HepG2 (cell line): ENCODE results near the gene BROX. TPM values are rescaled to one million over a fixed set of nuclear protein-coding genes. Genes with fewer than 3 reads are reported as not detected.

Experiments
- ADNP ChIP-seq: sonication (generic); formaldehyde crosslinking; IDR thresholded peaks from 2 replicates; pipeline ENCODE4 v1.4.0; 2020; ENCODE audit warnings: missing genetic modification reagents
- AHR ChIP-seq: IDR thresholded peaks from 2 replicates; pipeline ENCODE4 v1.6.1; 2018; ENCODE audit warnings: missing genetic modification reagents, missing compliant biosample characterization
- BHLHE40 ChIP-seq: IDR thresholded peaks from 2 replicates; pipeline ENCODE4 v1.6.1; 2011; ENCODE audit warnings: low read length, improper control_type of control experiment
- ELF4 ChIP-seq: sonication (generic); formaldehyde crosslinking; IDR thresholded peaks from 2 replicates; pipeline ENCODE4 v1.5.0; 2020; ENCODE audit warnings: missing genetic modification reagents, mild to moderate bottlenecking, moderate library complexity, borderline replicate concordance
- ETV5 ChIP-seq: IDR thresholded peaks from 2 replicates; pipeline ENCODE4 v1.6.1; 2018; ENCODE audit warnings: missing biosample characterization, missing genetic modification reagents, inconsistent platforms, borderline replicate concordance
- MED1 ChIP-seq: sonication (generic); formaldehyde crosslinking; IDR thresholded peaks from 2 replicates; pipeline ENCODE4 v1.4.0; 2020; ENCODE audit warnings: missing genetic modification reagents
- ZNF251 ChIP-seq: sonication (generic); formaldehyde crosslinking; IDR thresholded peaks from 2 replicates; pipeline ENCODE4 v1.9.0; 2021; ENCODE audit warnings: mild to moderate bottlenecking, missing genetic modification reagents
- ZNF460 ChIP-seq: sonication (generic); formaldehyde crosslinking; IDR thresholded peaks from 2 replicates; pipeline ENCODE4 v1.5.1; 2020; ENCODE audit warnings: missing genetic modification reagents, mild to moderate bottlenecking, borderline replicate concordance
- ZNF570 ChIP-seq: sonication (generic); formaldehyde crosslinking; IDR thresholded peaks from 2 replicates; pipeline ENCODE4 v1.4.0; 2020; ENCODE audit warnings: mild to moderate bottlenecking, missing genetic modification reagents, borderline replicate concordance
- ZNF737 ChIP-seq: sonication (generic); formaldehyde crosslinking; IDR thresholded peaks from 2 replicates; pipeline ENCODE4 v1.5.0; 2020; ENCODE audit warnings: missing genetic modification reagents, mild to moderate bottlenecking, borderline replicate concordance
- ZNF781 ChIP-seq: sonication (generic); formaldehyde crosslinking; IDR thresholded peaks from 2 replicates; pipeline ENCODE4 v1.5.1; 2020; ENCODE audit warnings: borderline replicate concordance, mild to moderate bottlenecking, missing genetic modification reagents; ENCODE audit errors: not compliant biosample characterization
- ZSCAN30 ChIP-seq: sonication (generic); formaldehyde crosslinking; IDR thresholded peaks from 2 replicates; pipeline ENCODE4 v1.5.0; 2020; ENCODE audit warnings: mild to moderate bottlenecking, missing genetic modification reagents
- polyA plus RNA-seq, 8 experiments: library from polyadenylated mRNA; depleted of rRNA in 3 of 8; stranded (reverse) in 7 of 8; unstranded in 1 of 8; fragments of >200 nt; fragmentation: Illumina TruSeq in 4 of 8; extraction: Trizol in 4 of 8; gene quantifications; 2 replicates each; pipeline versions ENCODE4 v1.2.1 to v1.2.3, GENCODE V29; 2011 to 2016; ENCODE audit warnings: low read depth in 4 of 8, missing spikeins in 1 of 8, mixed read lengths in 1 of 8; ENCODE audit not compliant: insufficient read depth in 1 of 8
- total RNA-seq, 5 experiments: library from RNA; depleted of rRNA; stranded (reverse); fragments of >200 nt; fragmentation: Illumina TruSeq; extraction: Trizol; gene quantifications; 2 replicates each; pipeline ENCODE4 v1.2.3, GENCODE V29; 2016; ENCODE audit warnings: low read depth in 1 of 5
- TF ChIP-seq, protein P1 (sequence below): sonication (generic); formaldehyde crosslinking; IDR thresholded peaks from 2 replicates; pipeline ENCODE4 v1.5.0; 2020; ENCODE audit warnings: mild to moderate bottlenecking, missing genetic modification reagents, borderline replicate concordance
- TF ChIP-seq, protein P2 (sequence below): sonication (generic); formaldehyde crosslinking; IDR thresholded peaks from 2 replicates; pipeline ENCODE4 v1.4.0; 2020; ENCODE audit warnings: missing genetic modification reagents, borderline replicate concordance
- TF ChIP-seq, protein P3 (sequence below): sonication (generic); formaldehyde crosslinking; conservative IDR thresholded peaks from 2 replicates; pipeline ENCODE4 v1.5.0; 2020; ENCODE audit warnings: missing genetic modification reagents
- TF ChIP-seq, protein P4 (sequence below): sonication (generic); formaldehyde crosslinking; IDR thresholded peaks from 2 replicates; pipeline ENCODE4 v1.5.1; 2020; ENCODE audit warnings: mild to moderate bottlenecking, missing genetic modification reagents

BROX gene
- total and polyA plus RNA-seq, 2 of the 13 experiments (the other 11 are each of a cell fraction or from before 2014, with no cell fraction given), result 4.4 to 33.2 TPM

DNA sequence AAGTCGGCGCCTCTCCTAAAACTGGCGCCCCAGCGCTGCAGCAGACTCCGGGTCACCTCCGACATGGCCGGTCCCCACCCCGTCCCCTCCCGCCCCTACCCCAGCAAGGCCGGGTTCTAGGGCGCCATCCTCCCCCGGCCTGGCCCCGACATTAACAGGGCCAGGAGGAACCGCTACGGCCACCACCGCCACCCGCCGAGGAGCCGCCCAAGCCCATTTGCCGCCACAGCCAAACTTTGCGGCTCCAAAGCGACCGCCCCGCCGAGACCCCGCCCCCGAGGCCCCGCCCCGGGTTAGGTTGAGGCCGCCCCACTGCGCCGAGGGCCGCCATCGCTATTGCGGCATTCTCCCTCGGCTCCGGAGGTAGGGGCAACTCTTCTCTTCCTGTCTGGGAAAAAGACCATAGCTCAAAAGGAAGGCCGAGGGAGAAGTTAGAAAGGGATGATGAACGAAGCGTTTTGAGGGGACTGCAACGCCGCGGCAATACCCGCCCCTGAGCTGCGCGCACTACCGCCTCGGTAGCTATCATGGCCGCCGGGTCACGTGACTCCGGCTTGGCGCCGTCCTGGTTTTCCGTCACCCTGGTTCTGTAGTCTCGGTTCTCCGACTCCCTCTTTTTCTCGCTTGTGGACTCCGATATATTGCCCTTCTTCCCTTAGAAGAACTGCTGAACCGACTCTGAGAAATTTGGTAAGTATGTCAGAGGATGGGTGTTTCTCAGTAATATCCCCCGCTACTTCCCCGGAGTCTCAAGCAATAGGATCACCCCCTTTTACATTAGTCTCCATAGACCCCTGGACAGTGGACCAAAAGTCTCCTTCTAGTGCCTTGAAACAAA lies at the start of gene BROX, which contains the start of gene AIDA (continued):
- TF ChIP-seq, protein P1, sequence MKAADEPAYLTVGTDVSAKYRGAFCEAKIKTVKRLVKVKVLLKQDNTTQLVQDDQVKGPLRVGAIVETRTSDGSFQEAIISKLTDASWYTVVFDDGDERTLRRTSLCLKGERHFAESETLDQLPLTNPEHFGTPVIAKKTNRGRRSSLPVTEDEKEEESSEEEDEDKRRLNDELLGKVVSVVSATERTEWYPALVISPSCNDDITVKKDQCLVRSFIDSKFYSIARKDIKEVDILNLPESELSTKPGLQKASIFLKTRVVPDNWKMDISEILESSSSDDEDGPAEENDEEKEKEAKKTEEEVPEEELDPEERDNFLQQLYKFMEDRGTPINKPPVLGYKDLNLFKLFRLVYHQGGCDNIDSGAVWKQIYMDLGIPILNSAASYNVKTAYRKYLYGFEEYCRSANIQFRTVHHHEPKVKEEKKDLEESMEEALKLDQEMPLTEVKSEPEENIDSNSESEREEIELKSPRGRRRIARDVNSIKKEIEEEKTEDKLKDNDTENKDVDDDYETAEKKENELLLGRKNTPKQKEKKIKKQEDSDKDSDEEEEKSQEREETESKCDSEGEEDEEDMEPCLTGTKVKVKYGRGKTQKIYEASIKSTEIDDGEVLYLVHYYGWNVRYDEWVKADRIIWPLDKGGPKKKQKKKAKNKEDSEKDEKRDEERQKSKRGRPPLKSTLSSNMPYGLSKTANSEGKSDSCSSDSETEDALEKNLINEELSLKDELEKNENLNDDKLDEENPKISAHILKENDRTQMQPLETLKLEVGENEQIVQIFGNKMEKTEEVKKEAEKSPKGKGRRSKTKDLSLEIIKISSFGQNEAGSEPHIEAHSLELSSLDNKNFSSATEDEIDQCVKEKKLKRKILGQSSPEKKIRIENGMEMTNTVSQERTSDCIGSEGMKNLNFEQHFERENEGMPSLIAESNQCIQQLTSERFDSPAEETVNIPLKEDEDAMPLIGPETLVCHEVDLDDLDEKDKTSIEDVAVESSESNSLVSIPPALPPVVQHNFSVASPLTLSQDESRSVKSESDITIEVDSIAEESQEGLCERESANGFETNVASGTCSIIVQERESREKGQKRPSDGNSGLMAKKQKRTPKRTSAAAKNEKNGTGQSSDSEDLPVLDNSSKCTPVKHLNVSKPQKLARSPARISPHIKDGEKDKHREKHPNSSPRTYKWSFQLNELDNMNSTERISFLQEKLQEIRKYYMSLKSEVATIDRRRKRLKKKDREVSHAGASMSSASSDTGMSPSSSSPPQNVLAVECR (CRISPR knock-in tag), result 0 out of 2 replicates have a peak, but pooled peaks have one; percentile 43
- TF ChIP-seq ZNF737 (CRISPR knock-in tag) (no peak), ZNF251 (CRISPR knock-in tag) (no peak), MED1 (CRISPR knock-in tag) (0 out of 2 replicates have a peak, but pooled peaks have one; percentile 11), AHR (CRISPR knock-in tag) (no peak), ZNF570 (CRISPR knock-in tag) (no peak), ZNF460 (CRISPR knock-in tag) (no peak), ELF4 (CRISPR knock-in tag) (peak; percentile 93), ZSCAN30 (CRISPR knock-in tag) (no peak), ADNP (CRISPR knock-in tag) (no peak), ZNF781 (CRISPR knock-in tag) (no peak), ETV5 (CRISPR knock-in tag) (peak; percentile 37; the same call in 1 of the 2 replicates), BHLHE40 (peak; percentile 97)
- TF ChIP-seq, protein P2, sequence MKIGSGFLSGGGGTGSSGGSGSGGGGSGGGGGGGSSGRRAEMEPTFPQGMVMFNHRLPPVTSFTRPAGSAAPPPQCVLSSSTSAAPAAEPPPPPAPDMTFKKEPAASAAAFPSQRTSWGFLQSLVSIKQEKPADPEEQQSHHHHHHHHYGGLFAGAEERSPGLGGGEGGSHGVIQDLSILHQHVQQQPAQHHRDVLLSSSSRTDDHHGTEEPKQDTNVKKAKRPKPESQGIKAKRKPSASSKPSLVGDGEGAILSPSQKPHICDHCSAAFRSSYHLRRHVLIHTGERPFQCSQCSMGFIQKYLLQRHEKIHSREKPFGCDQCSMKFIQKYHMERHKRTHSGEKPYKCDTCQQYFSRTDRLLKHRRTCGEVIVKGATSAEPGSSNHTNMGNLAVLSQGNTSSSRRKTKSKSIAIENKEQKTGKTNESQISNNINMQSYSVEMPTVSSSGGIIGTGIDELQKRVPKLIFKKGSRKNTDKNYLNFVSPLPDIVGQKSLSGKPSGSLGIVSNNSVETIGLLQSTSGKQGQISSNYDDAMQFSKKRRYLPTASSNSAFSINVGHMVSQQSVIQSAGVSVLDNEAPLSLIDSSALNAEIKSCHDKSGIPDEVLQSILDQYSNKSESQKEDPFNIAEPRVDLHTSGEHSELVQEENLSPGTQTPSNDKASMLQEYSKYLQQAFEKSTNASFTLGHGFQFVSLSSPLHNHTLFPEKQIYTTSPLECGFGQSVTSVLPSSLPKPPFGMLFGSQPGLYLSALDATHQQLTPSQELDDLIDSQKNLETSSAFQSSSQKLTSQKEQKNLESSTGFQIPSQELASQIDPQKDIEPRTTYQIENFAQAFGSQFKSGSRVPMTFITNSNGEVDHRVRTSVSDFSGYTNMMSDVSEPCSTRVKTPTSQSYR (CRISPR knock-in tag), result no peak
- TF ChIP-seq, protein P3, sequence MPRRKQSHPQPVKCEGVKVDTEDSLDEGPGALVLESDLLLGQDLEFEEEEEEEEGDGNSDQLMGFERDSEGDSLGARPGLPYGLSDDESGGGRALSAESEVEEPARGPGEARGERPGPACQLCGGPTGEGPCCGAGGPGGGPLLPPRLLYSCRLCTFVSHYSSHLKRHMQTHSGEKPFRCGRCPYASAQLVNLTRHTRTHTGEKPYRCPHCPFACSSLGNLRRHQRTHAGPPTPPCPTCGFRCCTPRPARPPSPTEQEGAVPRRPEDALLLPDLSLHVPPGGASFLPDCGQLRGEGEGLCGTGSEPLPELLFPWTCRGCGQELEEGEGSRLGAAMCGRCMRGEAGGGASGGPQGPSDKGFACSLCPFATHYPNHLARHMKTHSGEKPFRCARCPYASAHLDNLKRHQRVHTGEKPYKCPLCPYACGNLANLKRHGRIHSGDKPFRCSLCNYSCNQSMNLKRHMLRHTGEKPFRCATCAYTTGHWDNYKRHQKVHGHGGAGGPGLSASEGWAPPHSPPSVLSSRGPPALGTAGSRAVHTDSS (CRISPR knock-in tag), result no peak
- TF ChIP-seq, protein P4, sequence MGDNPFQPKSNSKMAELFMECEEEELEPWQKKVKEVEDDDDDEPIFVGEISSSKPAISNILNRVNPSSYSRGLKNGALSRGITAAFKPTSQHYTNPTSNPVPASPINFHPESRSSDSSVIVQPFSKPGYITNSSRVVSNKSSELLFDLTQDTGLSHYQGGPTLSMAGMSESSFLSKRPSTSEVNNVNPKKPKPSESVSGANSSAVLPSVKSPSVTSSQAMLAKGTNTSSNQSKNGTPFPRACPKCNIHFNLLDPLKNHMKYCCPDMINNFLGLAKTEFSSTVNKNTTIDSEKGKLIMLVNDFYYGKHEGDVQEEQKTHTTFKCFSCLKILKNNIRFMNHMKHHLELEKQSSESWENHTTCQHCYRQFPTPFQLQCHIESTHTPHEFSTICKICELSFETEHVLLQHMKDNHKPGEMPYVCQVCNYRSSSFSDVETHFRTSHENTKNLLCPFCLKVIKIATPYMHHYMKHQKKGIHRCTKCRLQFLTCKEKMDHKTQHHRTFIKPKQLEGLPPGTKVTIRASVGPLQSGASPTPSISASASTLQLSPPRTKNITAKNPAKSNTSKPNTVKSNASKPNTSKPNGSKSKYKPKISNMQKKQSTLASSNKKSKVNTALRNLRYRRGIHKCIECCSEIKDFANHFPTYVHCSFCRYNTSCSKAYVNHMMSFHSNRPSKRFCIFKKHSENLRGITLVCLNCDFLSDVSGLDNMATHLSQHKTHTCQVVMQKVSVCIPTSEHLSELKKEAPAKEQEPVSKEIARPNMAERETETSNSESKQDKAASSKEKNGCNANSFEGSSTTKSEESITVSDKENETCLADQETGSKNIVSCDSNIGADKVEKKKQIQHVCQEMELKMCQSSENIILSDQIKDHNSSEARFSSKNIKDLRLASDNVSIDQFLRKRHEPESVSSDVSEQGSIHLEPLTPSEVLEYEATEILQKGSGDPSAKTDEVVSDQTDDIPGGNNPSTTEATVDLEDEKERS (CRISPR knock-in tag), result no peak
